GM08714 (cell line): ENCODE measurements around the gene SEC61B.
"Not testable (repeated sequence)": the region's sequence is repeated elsewhere in the genome, so short reads cannot be mapped to it uniquely, and the experiment has no call there.

Source experiments
- H3K4me3 ChIP-seq: fragments of 200-500 bp; sonication (Bioruptor generic); 2 replicates; pipeline ENCODE4 v1.5.1; 2014; ENCODE audit warnings: mild to moderate bottlenecking, low read length, inconsistent platforms
- ZNF274 ChIP-seq: IDR thresholded peaks from 2 replicates; pipeline ENCODE4 v1.6.1; 2012; ENCODE audit warnings: mild to moderate bottlenecking, low read depth, low read length

SEC61B gene

DNA sequence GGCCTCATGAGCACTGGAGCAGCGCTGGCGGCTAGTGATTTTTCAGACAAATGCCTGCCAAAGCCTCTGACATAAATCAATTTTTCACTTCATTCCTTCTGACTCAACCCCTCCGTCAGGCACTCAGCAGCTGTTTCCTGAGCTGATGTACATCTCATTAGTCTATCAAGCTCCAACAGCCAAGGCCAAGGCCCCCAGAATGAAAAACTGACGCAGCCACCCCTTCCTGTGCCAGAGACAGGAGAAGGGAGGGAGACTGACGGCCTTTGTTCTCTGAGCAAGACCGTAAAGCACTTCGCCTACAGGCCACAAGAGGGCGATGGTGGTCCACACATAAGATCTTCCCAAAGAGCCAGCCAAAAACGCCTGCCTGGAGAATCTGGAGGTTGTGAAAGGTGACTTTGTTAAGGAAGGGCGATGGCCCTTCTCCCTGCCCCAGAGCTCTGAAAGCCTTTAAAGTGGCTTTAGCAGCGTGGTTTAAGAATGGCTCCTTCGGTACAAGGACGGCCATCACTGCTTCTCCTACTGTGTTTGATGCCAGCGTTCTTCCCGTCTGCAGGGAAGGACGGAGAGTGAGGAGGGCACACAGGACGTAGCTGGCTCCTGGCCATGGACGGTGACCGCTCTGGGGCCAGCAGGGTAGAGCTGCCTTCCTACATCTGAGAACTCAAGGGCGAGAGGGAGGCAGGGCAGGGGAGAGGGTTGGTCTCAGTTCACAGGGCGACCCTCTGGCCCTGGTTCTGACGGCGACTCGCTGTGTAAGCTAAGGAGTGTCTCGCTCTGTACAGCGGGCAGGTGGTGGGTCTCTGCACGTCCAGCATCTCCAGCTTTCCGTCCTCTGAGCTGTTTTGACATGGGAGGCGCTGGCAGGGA is 37.4 kb upstream of the SEC61B start:
- TF ChIP-seq ZNF274: no peak
- H3K4me3 ChIP-seq: no peak overlapping the region

DNA sequence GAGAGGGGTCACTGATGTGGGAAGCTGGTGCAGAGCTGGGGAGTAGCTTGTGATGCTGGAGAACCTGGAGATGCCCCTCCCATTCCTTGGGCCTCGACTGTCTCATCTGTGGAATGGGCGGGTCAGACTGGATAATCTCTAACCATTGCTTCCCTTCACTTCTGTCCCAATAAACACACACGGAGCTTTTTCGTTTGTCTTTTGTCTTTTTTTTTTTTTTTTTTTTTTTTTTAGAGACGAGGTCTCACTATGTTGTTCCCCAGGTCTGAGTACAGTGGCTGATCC is 36.8 kb upstream of the SEC61B start:
- H3K4me3 ChIP-seq: no peak overlapping the region
- no peak for TF ChIP-seq ZNF274

DNA sequence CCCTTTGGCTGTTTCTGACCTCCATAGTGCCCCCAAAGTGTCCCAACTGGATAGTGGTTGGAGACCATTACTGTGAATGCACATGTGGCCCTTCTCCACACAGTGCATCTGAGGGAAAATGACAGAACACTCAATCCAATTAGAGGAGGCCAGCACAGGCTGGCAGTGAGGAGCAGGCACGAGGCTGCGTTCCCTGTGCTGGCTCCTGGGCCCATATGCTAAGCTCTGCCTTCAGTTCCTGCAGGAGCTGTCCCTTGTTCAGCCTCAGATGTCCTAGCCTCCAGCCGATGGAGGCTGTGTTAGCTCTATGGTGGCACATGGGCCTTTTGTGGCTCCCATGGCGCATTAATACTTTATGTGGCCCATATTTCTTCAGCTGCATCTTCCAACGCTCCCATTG is 36.1 kb upstream of the SEC61B start:
- no peak overlapping the region for H3K4me3 ChIP-seq
- TF ChIP-seq ZNF274: no peak

DNA sequence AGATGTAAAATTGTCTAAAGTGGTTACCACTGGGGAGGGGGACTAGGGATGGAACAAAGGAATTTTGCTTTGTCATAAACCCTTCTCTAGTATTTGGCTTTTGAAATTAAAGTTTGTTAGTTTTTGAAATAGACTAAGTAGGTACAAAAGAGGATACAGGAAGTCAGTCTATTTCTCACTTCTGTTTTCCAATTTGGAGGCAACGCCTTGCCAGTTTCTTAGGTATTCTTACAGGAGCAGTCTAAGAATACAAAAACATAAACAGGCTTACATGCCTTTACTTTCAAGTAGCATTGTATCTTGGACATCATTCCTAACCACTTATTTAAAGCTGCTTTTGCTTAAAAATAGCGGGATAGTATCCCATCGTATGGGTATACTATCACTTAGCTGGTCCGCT is 34.8 kb upstream of the SEC61B start:
- no peak for TF ChIP-seq ZNF274

DNA sequence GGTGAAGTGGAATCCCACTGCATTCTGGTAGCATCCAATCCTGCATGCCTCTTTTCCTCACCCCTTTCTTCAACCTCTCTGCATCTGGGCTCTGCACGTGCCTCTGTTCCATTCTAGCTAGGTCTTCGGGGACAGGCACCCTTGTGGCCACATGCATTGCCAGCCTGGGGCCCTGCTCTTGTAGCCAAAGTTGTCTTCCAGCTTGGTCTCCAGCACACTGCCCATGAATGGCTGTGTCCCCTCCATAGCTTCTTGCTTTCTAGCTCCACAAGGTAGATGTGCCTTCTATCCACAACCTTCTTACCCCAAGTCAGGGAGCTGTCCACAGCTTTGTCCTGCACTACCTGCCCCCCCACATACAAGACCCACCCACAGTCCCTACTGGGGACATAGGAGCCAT is 32.9 kb upstream of the SEC61B start:
- TF ChIP-seq ZNF274: no peak
- no peak overlapping the region for H3K4me3 ChIP-seq

More for the DNA sequence above, 34.8 kb upstream of the SEC61B start:
- no peak overlapping the region for H3K4me3 ChIP-seq

DNA sequence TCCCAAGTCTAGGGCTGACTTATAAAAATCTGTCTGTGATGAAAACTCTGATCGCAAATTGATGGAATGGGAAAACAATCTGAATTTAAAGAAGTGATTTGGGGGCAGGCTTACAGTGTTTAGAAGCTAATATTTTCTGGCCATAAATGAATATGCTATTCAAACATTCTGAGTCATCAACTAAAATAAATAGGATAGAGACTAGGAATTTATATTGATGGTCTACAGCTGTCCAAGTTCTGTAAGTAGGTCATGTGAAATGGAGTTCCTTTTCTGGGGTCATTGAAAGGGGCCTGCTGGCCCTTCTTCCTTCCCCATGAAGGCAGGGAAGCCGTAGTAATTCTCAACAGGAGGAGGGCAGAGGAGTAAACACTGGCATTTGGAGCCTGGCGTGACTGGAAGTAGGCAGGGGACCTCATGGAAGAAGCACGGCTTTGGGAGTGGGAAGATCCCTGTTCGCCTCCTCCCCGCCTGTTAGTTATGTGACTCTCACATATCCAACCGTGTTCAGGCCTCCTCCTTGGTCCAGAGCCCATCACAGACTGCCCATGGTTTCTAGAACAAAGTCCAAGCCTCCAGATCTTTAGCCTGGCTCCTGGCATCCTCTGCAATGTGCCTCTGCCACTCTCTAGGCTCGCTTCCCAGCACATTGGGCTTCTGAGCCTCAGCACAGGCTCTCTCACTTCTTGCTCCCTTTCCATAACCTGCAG is 32.0 kb upstream of the SEC61B start:
- H3K4me3 ChIP-seq: no peak overlapping the region
- TF ChIP-seq ZNF274: no peak

DNA sequence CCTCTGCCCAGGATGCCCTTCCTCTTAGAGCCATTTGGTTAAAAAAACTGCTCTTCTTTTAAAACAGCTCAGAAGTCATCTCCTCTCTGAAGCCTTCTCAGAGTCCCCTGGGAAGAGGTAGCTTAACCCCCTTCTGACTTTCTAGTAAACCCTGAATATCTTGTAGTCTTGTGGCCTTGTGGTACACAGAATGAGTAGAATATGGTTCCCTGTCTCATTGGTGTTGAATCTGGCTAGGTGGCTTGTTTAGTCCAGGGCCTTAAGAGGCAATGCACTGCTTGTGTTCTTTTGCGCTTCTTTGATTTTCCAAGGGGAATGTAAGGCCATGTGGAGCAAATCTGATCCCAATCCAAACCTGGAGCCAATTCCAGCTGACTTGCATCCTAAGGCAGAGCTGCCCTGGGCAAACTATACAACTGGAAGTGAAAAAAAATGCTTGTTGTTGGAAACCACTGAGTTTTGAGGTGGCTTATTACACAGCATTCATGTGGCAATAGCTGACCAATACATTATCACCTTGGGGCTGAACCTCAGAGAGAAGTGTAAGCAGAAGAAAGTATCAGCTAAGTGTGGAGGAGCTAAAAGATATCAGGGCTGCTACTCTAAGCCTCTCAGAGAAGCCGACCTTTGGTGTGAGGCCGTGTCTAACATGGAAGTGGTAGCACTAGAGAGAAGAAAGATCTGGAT is 31.3 kb upstream of the SEC61B start:
- no peak overlapping the region for H3K4me3 ChIP-seq
- TF ChIP-seq ZNF274: no peak

DNA sequence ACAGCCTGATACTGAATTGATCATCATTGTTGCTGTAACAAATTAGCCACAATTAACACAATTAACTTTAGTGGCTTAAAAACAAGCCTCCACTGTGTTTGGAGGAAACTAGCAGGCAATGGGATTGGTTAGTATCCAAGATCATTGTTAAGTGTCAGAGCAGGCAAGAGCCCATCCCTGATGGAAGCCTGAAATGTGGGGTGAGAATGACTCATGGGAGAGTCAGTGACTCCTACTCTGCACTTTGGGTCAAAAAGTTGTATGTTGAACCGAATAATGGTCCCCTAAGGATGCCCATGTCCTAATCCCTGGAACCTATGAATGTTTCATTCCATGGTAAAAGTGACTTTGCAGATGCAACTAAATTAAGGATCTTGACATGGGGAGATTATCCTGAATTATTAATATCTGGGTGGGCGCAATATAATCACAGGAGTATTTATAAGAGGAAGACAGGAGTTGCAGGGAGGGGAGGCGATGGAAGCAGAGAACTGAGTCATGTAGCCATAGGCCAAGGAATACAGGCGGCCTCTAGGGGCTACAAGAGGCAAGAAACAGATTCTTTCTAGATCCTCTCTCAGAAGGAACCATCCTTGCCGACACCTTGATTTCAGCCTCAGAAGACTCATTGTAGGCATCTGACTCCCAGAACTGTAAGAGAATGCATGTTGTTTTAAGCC is 29.2 kb upstream of the SEC61B start:
- TF ChIP-seq ZNF274: no peak
- no peak overlapping the region for H3K4me3 ChIP-seq

DNA sequence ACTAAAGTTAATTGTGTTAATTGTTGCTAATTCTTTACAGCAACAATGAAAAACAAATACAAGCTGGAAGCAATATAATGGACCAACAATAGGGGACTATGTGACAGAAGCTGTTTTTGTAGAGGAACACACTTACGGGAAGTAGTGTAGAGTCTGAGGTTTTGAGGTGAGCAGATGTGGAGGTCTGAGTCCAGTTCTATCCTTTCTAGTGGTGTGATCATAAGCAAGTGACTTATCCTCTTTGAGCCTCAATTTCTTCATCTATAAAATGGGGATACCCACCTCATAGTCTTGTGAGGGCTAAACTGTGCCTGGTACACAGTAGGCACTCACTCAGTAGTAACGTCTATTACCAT is 28.6 kb upstream of the SEC61B start:
- H3K4me3 ChIP-seq: no peak overlapping the region
- TF ChIP-seq ZNF274: no peak

DNA sequence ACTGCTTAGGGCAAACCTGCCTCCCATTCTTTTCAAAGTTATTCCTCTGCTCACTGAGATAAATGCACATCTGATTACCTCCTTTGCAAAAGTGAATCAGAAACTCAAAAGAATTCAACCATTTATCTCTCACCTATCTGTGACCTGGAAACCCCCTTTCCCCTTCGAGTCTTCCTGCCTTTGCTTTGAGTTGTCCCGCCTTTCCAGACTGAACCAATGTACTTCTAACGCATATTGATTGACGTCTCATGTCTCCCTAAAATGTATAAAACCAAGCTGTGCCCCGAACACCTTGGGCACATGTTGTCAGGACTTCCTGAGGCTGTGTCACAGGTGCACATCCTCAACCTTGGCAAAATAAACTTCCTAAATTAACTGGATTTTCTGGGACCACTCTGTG is 25.6 kb upstream of the SEC61B start:
- not testable (repeated sequence) for H3K4me3 ChIP-seq

DNA sequence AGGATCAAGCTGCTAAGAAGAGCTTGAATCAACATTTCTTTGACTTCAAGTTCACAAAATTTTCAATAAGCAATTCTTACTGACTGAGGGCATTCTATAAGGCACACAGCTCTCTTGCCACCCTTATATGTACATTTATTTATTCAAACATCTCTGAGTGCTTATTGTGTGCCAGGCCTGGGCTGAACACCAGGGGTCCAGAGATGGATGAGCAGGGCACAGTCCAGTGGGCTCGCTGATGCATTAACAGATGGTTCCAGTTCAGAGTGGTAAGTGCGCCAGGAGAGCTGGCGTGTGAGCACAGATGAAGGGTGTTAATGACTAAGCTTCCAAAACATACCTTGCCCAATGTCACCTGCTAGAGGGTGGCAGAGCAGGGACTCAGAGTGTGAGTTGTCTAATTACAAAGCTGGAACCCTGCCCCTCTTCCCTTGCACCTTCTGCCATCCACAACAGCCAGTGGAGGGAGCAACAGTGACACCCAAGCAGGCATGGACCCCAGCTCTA is 24.9 kb upstream of the SEC61B start:
- no peak for TF ChIP-seq ZNF274
- H3K4me3 ChIP-seq: no peak overlapping the region

DNA sequence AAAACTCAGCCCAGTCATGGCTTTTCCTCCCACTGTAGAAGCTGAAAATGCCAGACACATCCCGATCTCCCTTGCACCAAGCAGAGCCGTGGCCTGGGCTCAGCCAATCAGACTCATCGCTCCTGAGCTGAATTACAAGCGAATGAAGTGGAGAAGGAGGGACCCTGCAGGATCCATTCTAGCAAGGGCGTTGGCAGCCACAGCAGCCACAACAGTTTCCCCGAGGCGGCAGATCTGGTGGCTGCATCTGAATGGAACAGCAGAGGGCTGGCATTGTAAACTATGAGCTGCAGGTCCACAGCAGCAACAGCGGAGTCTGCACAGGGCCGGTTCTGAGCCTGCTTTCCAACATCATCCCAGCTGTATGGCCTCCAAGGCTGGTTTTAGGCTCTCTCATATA is 24.1 kb upstream of the SEC61B start:
- no peak overlapping the region for H3K4me3 ChIP-seq
- TF ChIP-seq ZNF274: no peak

DNA sequence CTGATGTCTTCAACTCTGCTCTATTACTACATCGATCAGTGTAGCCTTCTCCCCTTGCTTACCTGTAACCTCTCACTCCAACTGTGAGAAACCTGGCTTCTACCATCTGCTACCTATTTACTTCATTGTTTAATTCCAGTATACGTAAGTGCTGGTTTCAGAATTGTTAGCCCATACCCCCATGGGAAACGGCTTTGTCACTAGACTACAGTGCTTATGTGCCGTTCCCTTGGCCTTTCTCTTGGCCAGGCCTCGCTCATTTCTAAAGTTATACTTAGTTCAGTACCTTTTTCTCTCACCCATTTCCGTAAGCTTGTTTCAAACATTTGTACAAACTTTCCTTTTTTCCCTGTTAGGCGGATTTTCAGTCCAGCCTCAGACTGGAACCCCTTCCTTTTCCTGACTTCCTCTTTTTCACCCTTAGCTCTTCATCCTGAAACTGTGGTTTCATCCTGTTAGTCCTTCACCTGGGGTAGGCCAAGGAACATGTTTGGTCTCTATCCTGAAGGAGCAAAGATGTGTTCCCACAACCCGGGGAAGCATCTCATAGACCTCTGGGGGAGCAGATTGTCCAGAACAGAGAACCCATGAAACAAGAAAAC is 22.0 kb upstream of the SEC61B start:
- TF ChIP-seq ZNF274: no peak
- H3K4me3 ChIP-seq: no peak overlapping the region

DNA sequence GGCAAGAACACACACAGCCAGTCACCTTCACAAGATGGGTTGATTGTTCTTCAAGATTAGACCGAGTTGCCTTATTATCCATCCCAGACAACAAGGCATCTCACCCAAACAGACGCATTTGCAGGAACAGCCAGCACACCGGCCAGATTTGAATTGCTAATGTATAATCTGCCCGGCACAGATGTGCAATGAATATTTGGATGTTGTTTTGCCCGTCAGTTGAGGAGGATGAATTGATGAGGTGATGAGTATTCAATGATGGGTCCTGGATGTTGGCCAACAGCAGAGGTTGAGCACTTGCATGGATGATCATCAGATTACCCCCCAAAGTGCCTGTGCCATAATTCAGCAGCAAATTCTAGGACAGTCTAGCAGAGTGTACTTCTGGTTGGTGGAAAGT is 20.5 kb upstream of the SEC61B start:
- no peak overlapping the region for H3K4me3 ChIP-seq
- no peak for TF ChIP-seq ZNF274
